Mesenchymal stem cell (in vitro differentiated cells and primary cell): Measurements from ENCODE around the gene ATP2A3.

Experiments used
- DNase-seq: peaks from one replicate; pipeline ENCODE4 v3.0.0-alpha.2; 2013
- H2AFZ ChIP-seq: one replicate; pipeline ENCODE4 v1.6.1; 2013; ENCODE audit warnings: low read depth, mild to moderate bottlenecking, control low read depth, inconsistent platforms, low read length, moderate library complexity
- H2AK5ac ChIP-seq: 2 replicates; pipeline ENCODE4 v1.6.1; 2013; ENCODE audit warnings: low read length, moderate library complexity, mild to moderate bottlenecking, inconsistent platforms; ENCODE audit not compliant: severe bottlenecking
- H2BK120ac ChIP-seq: one replicate; pipeline ENCODE4 v1.6.1; 2013; ENCODE audit warnings: low read depth, mild to moderate bottlenecking, inconsistent platforms, low read length, moderate library complexity
- H2BK12ac ChIP-seq, 2 experiments: one replicate each; pipeline ENCODE4 v1.6.1; 2013; ENCODE audit warnings: inconsistent platforms in 2 of 2, low read length in 2 of 2, mild to moderate bottlenecking in 2 of 2, moderate library complexity in 2 of 2, control low read depth in 1 of 2
- H2BK15ac ChIP-seq: one replicate; pipeline ENCODE4 v1.6.1; 2013; ENCODE audit warnings: mild to moderate bottlenecking, low read depth, inconsistent platforms; ENCODE audit not compliant: poor library complexity, severe bottlenecking
- H2BK5ac ChIP-seq: 2 replicates; pipeline ENCODE4 v1.6.1; 2013; ENCODE audit warnings: low read depth, mild to moderate bottlenecking, low read length, control low read depth, inconsistent platforms; ENCODE audit not compliant: poor library complexity, severe bottlenecking
- H3K14ac ChIP-seq, 2 experiments: one replicate each; pipeline ENCODE4 v1.6.1; 2013; ENCODE audit warnings: inconsistent platforms in 2 of 2, low read length in 2 of 2, control low read depth in 1 of 2, mild to moderate bottlenecking in 1 of 2, moderate library complexity in 1 of 2
- H3K18ac ChIP-seq, 2 experiments: one replicate each; pipeline ENCODE4 v1.6.1; 2013; ENCODE audit warnings: inconsistent platforms in 2 of 2, low read length in 2 of 2, control low read depth in 1 of 2, low read depth in 1 of 2, mild to moderate bottlenecking in 1 of 2
- H3K23ac ChIP-seq, 2 experiments: one replicate each; pipeline ENCODE4 v1.6.1; 2013; ENCODE audit warnings: inconsistent platforms in 2 of 2, low read length in 2 of 2, mild to moderate bottlenecking in 2 of 2, moderate library complexity in 2 of 2, control low read depth in 1 of 2
- H3K27ac ChIP-seq: 2 replicates; pipeline ENCODE4 v1.5.1; 2013; ENCODE audit warnings: mild to moderate bottlenecking, moderate library complexity, low read length, control low read depth, inconsistent platforms; ENCODE audit not compliant: poor library complexity, severe bottlenecking
- H3K27me3 ChIP-seq, 2 experiments: 2 replicates each; pipeline versions ENCODE4 v1.6.1 to v1.7.0; 2013; ENCODE audit warnings: low read length in 2 of 2, mild to moderate bottlenecking in 2 of 2, moderate library complexity in 2 of 2, control low read depth in 1 of 2, inconsistent platforms in 1 of 2; ENCODE audit not compliant: control insufficient read depth in 1 of 2, insufficient read depth in 1 of 2
- H3K36me3 ChIP-seq, 2 experiments: 2 replicates each; pipeline versions ENCODE4 v1.6.1 to v1.7.0; 2013; ENCODE audit warnings: low read length in 2 of 2, control low read depth in 1 of 2, inconsistent platforms in 1 of 2, low read depth in 1 of 2, mild to moderate bottlenecking in 1 of 2; ENCODE audit not compliant: insufficient read depth in 2 of 2, control insufficient read depth in 1 of 2
- H3K4ac ChIP-seq, 2 experiments: one replicate each; pipeline ENCODE4 v1.6.1; 2013; ENCODE audit warnings: inconsistent platforms in 2 of 2, low read length in 2 of 2, mild to moderate bottlenecking in 2 of 2, moderate library complexity in 2 of 2, control low read depth in 1 of 2, low read depth in 1 of 2
- H3K4me1 ChIP-seq: 2 replicates; pipeline ENCODE4 v1.6.1; 2013; ENCODE audit warnings: low read depth, low read length, control low read depth; ENCODE audit not compliant: control insufficient read depth, insufficient read depth
- H3K4me2 ChIP-seq: 2 replicates; pipeline ENCODE4 v1.6.1; 2013; ENCODE audit warnings: low read length, mild to moderate bottlenecking, inconsistent platforms; ENCODE audit not compliant: poor library complexity, severe bottlenecking
- H3K4me3 ChIP-seq, 2 experiments: 2 replicates each; pipeline versions ENCODE4 v1.5.1 to v1.7.0; 2013; ENCODE audit warnings: low read length in 2 of 2, mild to moderate bottlenecking in 2 of 2, control low read depth in 1 of 2, low read depth in 1 of 2; ENCODE audit not compliant: insufficient read depth in 1 of 2
- H3K79me1 ChIP-seq: replicated peaks from 2 replicates; pipeline ENCODE4 v1.6.1; 2013; ENCODE audit warnings: mild to moderate bottlenecking, control low read depth, low read length, inconsistent platforms; ENCODE audit not compliant: poor library complexity, severe bottlenecking
- H3K9ac ChIP-seq: 2 replicates; pipeline ENCODE4 v1.7.0; 2013; ENCODE audit warnings: mild to moderate bottlenecking, low read length, moderate library complexity
- H3K9me3 ChIP-seq: 2 replicates; pipeline ENCODE4 v1.7.0; 2013; ENCODE audit warnings: mild to moderate bottlenecking, low read length; ENCODE audit not compliant: control insufficient read depth
- H4K8ac ChIP-seq: one replicate; pipeline ENCODE4 v1.6.1; 2013; ENCODE audit warnings: inconsistent platforms, mild to moderate bottlenecking, low read length, moderate library complexity
- H4K91ac ChIP-seq: one replicate; pipeline ENCODE4 v1.6.1; 2013; ENCODE audit warnings: mild to moderate bottlenecking, low read length, inconsistent platforms
- WGBS: methylation state at CpG from one replicate; pipeline ENCODE4 v1.1.7; 2013; ENCODE audit warnings: mixed read lengths; 5-methylcytosine and 5-hydroxymethylcytosine counted together

ATP2A3 gene

GRCh38 chr17:3929764-3930163, 34.5 kb downstream of the ATP2A3 start:
- Histone ChIP-seq H3K4me2 (no peak overlapping the region), H3K36me3 (no peaks in the 10 kb centered on the region), H3K9ac (no peak overlapping the region), H3K4me1 (peaks cover 7% of the 10 kb centered on the region), H3K18ac (no peak overlapping the region), H3K14ac (no peak overlapping the region), H2BK5ac (no peak overlapping the region), H3K4me3 (no peak overlapping the region), H4K8ac (no peak overlapping the region), H3K27ac (no peak overlapping the region), H2BK15ac (no peak overlapping the region), H2AK5ac (no peak overlapping the region), H2BK120ac (no peak overlapping the region), H2AFZ (no peak overlapping the region), H3K4ac (no peak overlapping the region), H2BK12ac (no peak overlapping the region), H3K9me3 (no peaks in the 10 kb centered on the region), H4K91ac (no peak overlapping the region), H3K27me3 (peaks cover 10 to 20% of the 10 kb centered on the region in 2 experiments), H3K79me1 (no peaks in the 10 kb centered on the region), H3K23ac (no peak overlapping the region)
- 94% methylated on average over 1 of the region's 1 CpG for WGBS
- no peak for DNase-seq

- Histone ChIP-seq H3K18ac (no peak overlapping the region), H3K14ac (peak overlapping the region in 1 of 2 experiments; percentile 55), H3K79me1 (no peaks in the 10 kb centered on the region), H4K8ac (no peak overlapping the region), H2AK5ac (no peak overlapping the region), H2BK5ac (no peak overlapping the region), H2BK120ac (no peak overlapping the region), H3K4me1 (peaks cover 7% of the 10 kb centered on the region), H3K36me3 (no peaks in the 10 kb centered on the region), H4K91ac (peak overlapping the region; percentile 25), H3K27me3 (peaks cover 16 to 22% of the 10 kb centered on the region in 2 experiments), H2AFZ (no peak overlapping the region), H3K9me3 (no peaks in the 10 kb centered on the region), H3K9ac (no peak overlapping the region), H3K4me2 (no peak overlapping the region), H3K23ac (no peak overlapping the region), H2BK15ac (no peak overlapping the region), H3K27ac (no peak overlapping the region), H3K4me3 (no peak overlapping the region), H3K4ac (no peak overlapping the region), H2BK12ac (no peak overlapping the region)
- 90% methylated on average over 12 of the region's 12 CpGs for WGBS
- no peak for DNase-seq
Observed at GRCh38 chr17:3929181-3929580, 35.1 kb downstream of the ATP2A3 start.

- peaks cover 7% of the 10 kb centered on the region for H3K4me1 ChIP-seq
- no peak overlapping the region for H2BK15ac ChIP-seq
- H3K36me3 ChIP-seq: no peaks in the 10 kb centered on the region
- H2AK5ac ChIP-seq: no peak overlapping the region
- H3K18ac ChIP-seq: no peak overlapping the region
- no peak for DNase-seq
- H3K79me1 ChIP-seq: no peaks in the 10 kb centered on the region
- peaks cover 24 to 27% of the 10 kb centered on the region in 2 experiments for H3K27me3 ChIP-seq
- no peak overlapping the region for H2BK5ac ChIP-seq
- no peak overlapping the region for H4K91ac ChIP-seq
- no peak overlapping the region for H3K14ac ChIP-seq
- H3K9me3 ChIP-seq: no peaks in the 10 kb centered on the region
- no peak overlapping the region for H2BK12ac ChIP-seq
- no peak overlapping the region for H4K8ac ChIP-seq
- no peak overlapping the region for H3K27ac ChIP-seq
- WGBS: 90% methylated on average over 15 of the region's 16 CpGs
- no peak overlapping the region for H3K4me2 ChIP-seq
- no peak overlapping the region for H3K4ac ChIP-seq
- H3K9ac ChIP-seq: no peak overlapping the region
- no peak overlapping the region for H3K4me3 ChIP-seq
- H2BK120ac ChIP-seq: no peak overlapping the region
- no peak overlapping the region for H2AFZ ChIP-seq
- H3K23ac ChIP-seq: no peak overlapping the region
Observed at GRCh38 chr17:3928406-3928805, 35.8 kb downstream of the ATP2A3 start.

GRCh38 chr17:3927628-3928340, 36.5 kb downstream of the ATP2A3 start:
- H3K14ac ChIP-seq: no peak overlapping the region
- no peak overlapping the region for H2BK12ac ChIP-seq
- H3K4ac ChIP-seq: no peak overlapping the region
- H3K18ac ChIP-seq: peak overlapping the region in 1 of 2 experiments; percentile 14
- no peaks in the 10 kb centered on the region for H3K36me3 ChIP-seq
- H4K8ac ChIP-seq: peak overlapping the region; percentile 40
- no peak overlapping the region for H2BK120ac ChIP-seq
- H2AK5ac ChIP-seq: no peak overlapping the region
- H3K27ac ChIP-seq: no peak overlapping the region
- H3K23ac ChIP-seq: no peak overlapping the region
- 79% methylated on average over 15 of the region's 15 CpGs for WGBS
- no peak overlapping the region for H3K9ac ChIP-seq
- peaks cover 7% of the 10 kb centered on the region for H3K4me1 ChIP-seq
- no peaks in the 10 kb centered on the region for H3K9me3 ChIP-seq
- no peak overlapping the region for H2BK5ac ChIP-seq
- no peak overlapping the region for H2AFZ ChIP-seq
- H2BK15ac ChIP-seq: no peak overlapping the region
- no peak overlapping the region for H3K4me2 ChIP-seq
- H3K27me3 ChIP-seq: peaks cover 26 to 29% of the 10 kb centered on the region in 2 experiments
- no peak for DNase-seq
- peak overlapping the region; percentile 22 for H4K91ac ChIP-seq
- H3K4me3 ChIP-seq: no peak overlapping the region
- no peaks in the 10 kb centered on the region for H3K79me1 ChIP-seq
